ENCODE measurements around the gene PNPLA1.

GRCh38 chr6:36340306-36340617 is 70.4 kb downstream of the PNPLA1 start:
- no peak for TF ChIP-seq CTCF (optimal IDR thresholded peaks at IDR 0.05 in 1 of 3, IDR thresholded peaks at IDR 0.05 in 1 of 3, conservative IDR thresholded peaks at IDR 0.05 in 1 of 3; ENCODE audit: extremely low read depth in 1 of 3, insufficient read depth in 2 of 3, low read length in 3 of 3)
- no peak for TF ChIP-seq EZH2 (IDR thresholded peaks at IDR 0.05; ENCODE audit: low read length)

All from keratinocyte (primary cell).